HepG2 (cell line): ENCODE results near the gene NAALADL1. TPM values are rescaled to one million over a fixed set of nuclear protein-coding genes. Genes with fewer than 3 reads are reported as not detected.

Experiments used
- CEBPB ChIP-seq: IDR thresholded peaks from 2 replicates; pipeline ENCODE4 v1.6.1; 2011; ENCODE audit warnings: low read depth, low read length, improper control_type of control experiment, borderline replicate concordance
- DBP ChIP-seq: sonication (generic); formaldehyde crosslinking; IDR thresholded peaks from 2 replicates; pipeline ENCODE4 v1.4.0; 2020; ENCODE audit warnings: missing genetic modification reagents; ENCODE audit errors: not compliant biosample characterization
- FOXA1 ChIP-seq, 2 experiments: fragments of 450-650 bp in 1 of 2; sonication (generic) in 1 of 2; formaldehyde crosslinking in 1 of 2; IDR thresholded peaks; 2 replicates each; pipeline versions ENCODE4 v1.4.0 to v1.6.1; 2016 to 2020; ENCODE audit warnings: missing genetic modification reagents in 1 of 2
- GMEB2 ChIP-seq: IDR thresholded peaks from 2 replicates; pipeline ENCODE4 v1.6.1; 2016; ENCODE audit warnings: missing biosample characterization, missing genetic modification reagents, low read depth
- HDAC1 ChIP-seq: sonication (generic); formaldehyde crosslinking; IDR thresholded peaks from 2 replicates; pipeline ENCODE4 v1.5.1; 2020; ENCODE audit warnings: mild to moderate bottlenecking, missing genetic modification reagents
- MED8 ChIP-seq: sonication (generic); formaldehyde crosslinking; IDR thresholded peaks from 2 replicates; pipeline ENCODE4 v1.8.1; 2023; ENCODE audit warnings: mild to moderate bottlenecking, missing genetic modification reagents; ENCODE audit not compliant: insufficient replicate concordance
- MIXL1 ChIP-seq: IDR thresholded peaks from 2 replicates; pipeline ENCODE4 v1.6.1; 2016
- PCBP1 ChIP-seq: fragments of 200-400 bp; formaldehyde crosslinking; IDR thresholded peaks from 2 replicates; pipeline ENCODE4 v1.6.1; 2017; ENCODE audit warnings: mild to moderate bottlenecking, low read depth, low read length, borderline replicate concordance
- SALL1 ChIP-seq: sonication (generic); formaldehyde crosslinking; IDR thresholded peaks from 2 replicates; pipeline ENCODE4 v1.8.0; 2022; ENCODE audit warnings: mild to moderate bottlenecking, missing genetic modification reagents
- THAP11 ChIP-seq: IDR thresholded peaks from 2 replicates; pipeline ENCODE4 v1.6.1; 2016; ENCODE audit warnings: missing biosample characterization, missing genetic modification reagents
- THAP7 ChIP-seq: sonication (generic); formaldehyde crosslinking; IDR thresholded peaks from 2 replicates; pipeline ENCODE4 v1.8.1; 2023; ENCODE audit warnings: mild to moderate bottlenecking, missing genetic modification reagents
- ZBTB39 ChIP-seq: sonication (generic); formaldehyde crosslinking; IDR thresholded peaks from 2 replicates; pipeline ENCODE4 v1.5.0; 2020; ENCODE audit warnings: missing genetic modification reagents
- ZBTB49 ChIP-seq: sonication (generic); formaldehyde crosslinking; IDR thresholded peaks from 2 replicates; pipeline ENCODE4 v1.4.0; 2020; ENCODE audit warnings: missing genetic modification reagents, borderline replicate concordance
- ZNF18 ChIP-seq: sonication (generic); formaldehyde crosslinking; IDR thresholded peaks from 2 replicates; pipeline ENCODE4 v1.8.0; 2022; ENCODE audit warnings: mild to moderate bottlenecking, missing genetic modification reagents; ENCODE audit not compliant: insufficient replicate concordance
- ZNF264 ChIP-seq: sonication (generic); formaldehyde crosslinking; IDR thresholded peaks from 2 replicates; pipeline ENCODE4 v1.4.0; 2020; ENCODE audit warnings: missing genetic modification reagents
- ZNF75D ChIP-seq: sonication (generic); formaldehyde crosslinking; IDR thresholded peaks from 2 replicates; pipeline ENCODE4 v1.8.1; 2023; ENCODE audit warnings: missing genetic modification reagents, mild to moderate bottlenecking, borderline replicate concordance
- polyA plus RNA-seq, 8 experiments: library from polyadenylated mRNA; depleted of rRNA in 3 of 8; stranded (reverse) in 7 of 8; unstranded in 1 of 8; fragments of >200 nt; fragmentation: Illumina TruSeq in 4 of 8; extraction: Trizol in 4 of 8; gene quantifications; 2 replicates each; pipeline versions ENCODE4 v1.2.1 to v1.2.3, GENCODE V29; 2011 to 2016; ENCODE audit warnings: low read depth in 4 of 8, missing spikeins in 1 of 8, mixed read lengths in 1 of 8; ENCODE audit not compliant: insufficient read depth in 1 of 8
- total RNA-seq, 5 experiments: library from RNA; depleted of rRNA; stranded (reverse); fragments of >200 nt; fragmentation: Illumina TruSeq; extraction: Trizol; gene quantifications; 2 replicates each; pipeline ENCODE4 v1.2.3, GENCODE V29; 2016; ENCODE audit warnings: low read depth in 1 of 5

Gene NAALADL1
- total and polyA plus RNA-seq, 2 of the 13 experiments (the other 11 are each of a cell fraction or from before 2014, with no cell fraction given) = 9.3 to 33.9 TPM

GRCh38 chr11:65019824-65020223 is 38.5 kb downstream of the NAALADL1 start (continued):
- TF ChIP-seq GMEB2 (CRISPR knock-in tag) (no peak), HDAC1 (no peak), ZNF18 (CRISPR knock-in tag) (no peak), THAP7 (CRISPR knock-in tag) (no peak), DBP (CRISPR knock-in tag) (no peak), CEBPB (peak; percentile 79), MED8 (no peak), THAP11 (CRISPR knock-in tag) (0 out of 2 replicates have a peak, but pooled peaks have one; percentile 19), ZBTB49 (CRISPR knock-in tag) (no peak), FOXA1 (IDR thresholded peaks at IDR 0.05) (no peak), FOXA1 (CRISPR knock-in tag; IDR thresholded peaks at IDR 0.05) (no peak), SALL1 (CRISPR knock-in tag) (peak; percentile 58), ZNF75D (no peak), PCBP1 (no peak), ZNF264 (CRISPR knock-in tag) (no peak), MIXL1 (CRISPR knock-in tag) (no peak; the same call in 1 of the 2 replicates), ZBTB39 (CRISPR knock-in tag) (no peak)
